GM12874 (cell line): Measurements from ENCODE around the gene KANSL1.

Experiments used
- TF ChIP-seq, protein P1 (sequence below): IDR thresholded peaks from 2 replicates; pipeline ENCODE4 v1.5.1; 2011; ENCODE audit warnings: low read depth, mild to moderate bottlenecking, control low read depth, low read length, moderate library complexity; ENCODE audit not compliant: insufficient read depth

Gene KANSL1

DNA sequence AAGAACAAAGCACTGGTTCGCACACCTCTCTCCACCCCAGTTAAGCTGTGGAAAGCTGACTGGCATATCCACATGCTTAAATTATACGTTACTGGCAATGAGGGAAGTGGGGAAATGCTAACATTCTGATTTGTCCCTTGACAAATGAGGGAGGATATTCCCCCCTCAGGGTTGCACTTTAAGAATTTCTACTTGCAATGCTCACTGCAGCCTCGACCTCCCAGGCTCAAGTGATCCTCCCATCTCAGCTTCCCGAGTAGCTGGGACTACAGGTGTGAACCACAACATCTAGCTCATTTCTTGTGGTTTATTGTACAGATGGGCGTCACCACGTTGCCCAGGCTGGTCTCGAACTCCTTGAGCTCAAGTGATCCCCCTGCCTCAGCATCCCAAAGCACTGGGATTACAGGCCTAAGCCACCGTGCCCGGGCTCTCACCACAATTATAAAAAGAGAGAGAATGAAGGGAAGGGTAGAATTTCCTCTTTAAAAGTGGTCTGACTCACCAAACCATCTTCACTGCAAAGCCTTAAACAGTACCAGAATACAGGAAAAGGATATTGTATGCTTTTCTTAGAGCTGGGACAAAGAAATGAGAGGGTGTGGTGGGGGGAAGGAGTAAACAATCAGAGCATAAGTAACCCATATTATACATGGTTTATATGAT lies 38.9 kb downstream of the KANSL1 start:
- TF ChIP-seq, protein P1, sequence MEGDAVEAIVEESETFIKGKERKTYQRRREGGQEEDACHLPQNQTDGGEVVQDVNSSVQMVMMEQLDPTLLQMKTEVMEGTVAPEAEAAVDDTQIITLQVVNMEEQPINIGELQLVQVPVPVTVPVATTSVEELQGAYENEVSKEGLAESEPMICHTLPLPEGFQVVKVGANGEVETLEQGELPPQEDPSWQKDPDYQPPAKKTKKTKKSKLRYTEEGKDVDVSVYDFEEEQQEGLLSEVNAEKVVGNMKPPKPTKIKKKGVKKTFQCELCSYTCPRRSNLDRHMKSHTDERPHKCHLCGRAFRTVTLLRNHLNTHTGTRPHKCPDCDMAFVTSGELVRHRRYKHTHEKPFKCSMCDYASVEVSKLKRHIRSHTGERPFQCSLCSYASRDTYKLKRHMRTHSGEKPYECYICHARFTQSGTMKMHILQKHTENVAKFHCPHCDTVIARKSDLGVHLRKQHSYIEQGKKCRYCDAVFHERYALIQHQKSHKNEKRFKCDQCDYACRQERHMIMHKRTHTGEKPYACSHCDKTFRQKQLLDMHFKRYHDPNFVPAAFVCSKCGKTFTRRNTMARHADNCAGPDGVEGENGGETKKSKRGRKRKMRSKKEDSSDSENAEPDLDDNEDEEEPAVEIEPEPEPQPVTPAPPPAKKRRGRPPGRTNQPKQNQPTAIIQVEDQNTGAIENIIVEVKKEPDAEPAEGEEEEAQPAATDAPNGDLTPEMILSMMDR, result no peak

- TF ChIP-seq, protein P1, result no peak
These were observed 40.8 kb downstream of the KANSL1 start for GRCh38 chr17:46152423-46152822.

- TF ChIP-seq, protein P1, result no peak
These were observed 41.5 kb downstream of the KANSL1 start for GRCh38 chr17:46151762-46152161.

- TF ChIP-seq, protein P1, result no peak
These were observed 42.8 kb downstream of the KANSL1 start for GRCh38 chr17:46150216-46150963.

DNA sequence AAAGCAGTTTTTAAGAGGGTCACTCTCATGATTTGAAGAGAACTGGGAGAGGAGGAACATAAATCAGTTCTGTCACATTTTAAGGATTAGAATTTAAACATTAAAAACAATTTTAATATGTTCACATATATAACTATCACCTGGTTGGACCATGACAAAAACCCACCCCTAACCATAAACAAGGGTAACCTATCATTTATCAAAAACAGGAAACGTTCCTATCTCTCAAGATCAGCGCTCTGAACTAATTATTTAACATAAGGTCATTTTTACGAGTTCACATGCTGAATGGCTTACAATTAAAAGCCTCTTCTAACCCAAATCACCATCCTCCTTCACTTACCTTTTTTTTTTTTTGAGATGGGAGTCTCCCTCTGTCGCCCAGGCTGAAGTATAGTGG lies 45.0 kb downstream of the KANSL1 start:
- TF ChIP-seq, protein P1, result no peak

GRCh38 chr17:46147296-46147695 lies 45.9 kb downstream of the KANSL1 start:
- TF ChIP-seq, protein P1, result no peak

DNA sequence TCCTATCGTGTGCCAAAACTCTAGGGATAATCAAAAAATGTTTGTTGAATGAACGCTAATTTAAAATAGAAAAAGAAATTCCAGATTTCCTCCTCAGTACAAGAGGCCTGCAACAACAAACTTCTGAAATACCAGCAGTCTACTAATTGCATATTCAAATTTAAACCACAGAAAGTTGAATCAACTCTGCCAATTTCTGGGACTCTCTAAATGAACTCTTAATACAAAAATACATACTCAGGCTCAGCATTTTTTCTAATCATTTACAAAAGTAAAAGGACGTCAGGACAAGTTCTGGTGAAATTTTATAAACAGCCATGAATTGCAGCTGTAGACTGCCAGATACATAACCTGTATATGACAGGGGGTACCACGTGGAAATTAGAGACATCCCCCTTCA lies 49.0 kb downstream of the KANSL1 start:
- TF ChIP-seq, protein P1, result no peak
